ENCODE results near the gene SOAT2. TPM values are rescaled to one million over a fixed set of nuclear protein-coding genes. Genes with fewer than 3 reads are reported as not detected.

SOAT2 gene
- polyA plus RNA-seq, 2 of the 4 experiments (the other 2 are of a cell fraction): 0.09 to 0.14 TPM

Small RNA genes within 50 kb of the gene (small RNA-seq; reads per million reads assigned to genes)
- 0 reads per million in 6 experiments for gene HIGD1AP1
- gene MIR6757: 0 reads per million in 6 experiments
- 0 reads per million in 6 experiments for gene RNU6-333P

Other genes with a start within 250 kb of the SOAT2 start
- 1,385 and 2,250 TPM in 2 replicates for gene KRT8, start 198.4 kb upstream of the SOAT2 start, polyA plus RNA-seq (2011; rRNA removed)
- gene KRT8, start 198.4 kb upstream of the SOAT2 start, polyA plus RNA-seq (2017; fragmentation: RNase III; extraction: RNeasy Plus Mini Kit Qiagen cat#74134 plus additional on column Dnase treatment): 3,173 to 3,781 TPM (median 3,633 TPM) in 3 replicates
- 2,476 and 2,635 TPM in 2 replicates for gene KRT18, start 154.4 kb upstream of the SOAT2 start, polyA plus RNA-seq (2011; rRNA removed)
- gene KRT18, start 154.4 kb upstream of the SOAT2 start, polyA plus RNA-seq (2017; fragmentation: RNase III; extraction: RNeasy Plus Mini Kit Qiagen cat#74134 plus additional on column Dnase treatment): 2,534 to 2,941 TPM (median 2,752 TPM) in 3 replicates
- gene EIF4B, start 97.0 kb upstream of the SOAT2 start, polyA plus RNA-seq (2011; rRNA removed): 577 and 650 TPM in 2 replicates
- gene EIF4B, start 97.0 kb upstream of the SOAT2 start, polyA plus RNA-seq (2017; fragmentation: RNase III; extraction: RNeasy Plus Mini Kit Qiagen cat#74134 plus additional on column Dnase treatment): 363 to 377 TPM (median 375 TPM) in 3 replicates
- 11.5 and 12.4 TPM in 2 replicates for gene TNS2, start 53.4 kb upstream of the SOAT2 start, polyA plus RNA-seq (2011; rRNA removed)
- gene TNS2, start 53.4 kb upstream of the SOAT2 start, polyA plus RNA-seq (2017; fragmentation: RNase III; extraction: RNeasy Plus Mini Kit Qiagen cat#74134 plus additional on column Dnase treatment): 13.5 to 15.8 TPM (median 15.3 TPM) in 3 replicates
- 26.8 and 28.1 TPM in 2 replicates for gene SPRYD3, start 24.1 kb upstream of the SOAT2 start, polyA plus RNA-seq (2011; rRNA removed)
- 16.1 to 18.6 TPM (median 17.3 TPM) in 3 replicates for gene SPRYD3, start 24.1 kb upstream of the SOAT2 start, polyA plus RNA-seq (2017; fragmentation: RNase III; extraction: RNeasy Plus Mini Kit Qiagen cat#74134 plus additional on column Dnase treatment)
- gene IGFBP6, start 5.8 kb upstream of the SOAT2 start, polyA plus RNA-seq (2011; rRNA removed): 49.1 and 64.5 TPM in 2 replicates
- gene IGFBP6, start 5.8 kb upstream of the SOAT2 start, polyA plus RNA-seq (2017; fragmentation: RNase III; extraction: RNeasy Plus Mini Kit Qiagen cat#74134 plus additional on column Dnase treatment): 128 to 155 TPM (median 128 TPM) in 3 replicates
- gene ZNF740, start 77.2 kb downstream of the SOAT2 start, polyA plus RNA-seq (2011; rRNA removed): 28.8 and 32.9 TPM in 2 replicates
- 12.1 to 15.6 TPM (median 15.1 TPM) in 3 replicates for gene ZNF740, start 77.2 kb downstream of the SOAT2 start, polyA plus RNA-seq (2017; fragmentation: RNase III; extraction: RNeasy Plus Mini Kit Qiagen cat#74134 plus additional on column Dnase treatment)
- 16.5 and 19.2 TPM in 2 replicates for gene CSAD, start 77.4 kb downstream of the SOAT2 start, polyA plus RNA-seq (2011; rRNA removed)
- gene CSAD, start 77.4 kb downstream of the SOAT2 start, polyA plus RNA-seq (2017; fragmentation: RNase III; extraction: RNeasy Plus Mini Kit Qiagen cat#74134 plus additional on column Dnase treatment): 14.0 to 16.4 TPM (median 14.5 TPM) in 3 replicates
- 0.56 and 0.71 TPM in 2 replicates for gene ITGB7, start 103.8 kb downstream of the SOAT2 start, polyA plus RNA-seq (2011; rRNA removed)
- gene ITGB7, start 103.8 kb downstream of the SOAT2 start, polyA plus RNA-seq (2017; fragmentation: RNase III; extraction: RNeasy Plus Mini Kit Qiagen cat#74134 plus additional on column Dnase treatment): 0.54 to 0.66 TPM (median 0.64 TPM) in 3 replicates
- 15.6 and 19.0 TPM in 2 replicates for gene RARG, start 128.7 kb downstream of the SOAT2 start, polyA plus RNA-seq (2011; rRNA removed)
- 16.4 to 17.7 TPM (median 17.2 TPM) in 3 replicates for gene RARG, start 128.7 kb downstream of the SOAT2 start, polyA plus RNA-seq (2017; fragmentation: RNase III; extraction: RNeasy Plus Mini Kit Qiagen cat#74134 plus additional on column Dnase treatment)
- gene ESPL1, start 164.8 kb downstream of the SOAT2 start, polyA plus RNA-seq (2011; rRNA removed): 10.0 and 11.8 TPM in 2 replicates
- 15.2 to 16.5 TPM (median 15.5 TPM) in 3 replicates for gene ESPL1, start 164.8 kb downstream of the SOAT2 start, polyA plus RNA-seq (2017; fragmentation: RNase III; extraction: RNeasy Plus Mini Kit Qiagen cat#74134 plus additional on column Dnase treatment)
- gene PFDN5, start 192.1 kb downstream of the SOAT2 start, polyA plus RNA-seq (2011; rRNA removed): 729 and 848 TPM in 2 replicates
- 685 to 736 TPM (median 704 TPM) in 3 replicates for gene PFDN5, start 192.1 kb downstream of the SOAT2 start, polyA plus RNA-seq (2017; fragmentation: RNase III; extraction: RNeasy Plus Mini Kit Qiagen cat#74134 plus additional on column Dnase treatment)
- 75.2 and 80.9 TPM in 2 replicates for gene MYG1, start 196.2 kb downstream of the SOAT2 start, polyA plus RNA-seq (2011; rRNA removed)
- 55.9 to 60.9 TPM (median 58.9 TPM) in 3 replicates for gene MYG1, start 196.2 kb downstream of the SOAT2 start, polyA plus RNA-seq (2017; fragmentation: RNase III; extraction: RNeasy Plus Mini Kit Qiagen cat#74134 plus additional on column Dnase treatment)
- gene AAAS, start 218.1 kb downstream of the SOAT2 start, polyA plus RNA-seq (2011; rRNA removed): 82.6 and 104 TPM in 2 replicates
- 61.5 to 64.9 TPM (median 64.1 TPM) in 3 replicates for gene AAAS, start 218.1 kb downstream of the SOAT2 start, polyA plus RNA-seq (2017; fragmentation: RNase III; extraction: RNeasy Plus Mini Kit Qiagen cat#74134 plus additional on column Dnase treatment)
- gene SP7, start 232.9 kb downstream of the SOAT2 start, polyA plus RNA-seq (2011; rRNA removed): 0.05 TPM in 1 of 2 replicates, not detected in the other
- gene SP7, start 232.9 kb downstream of the SOAT2 start, polyA plus RNA-seq (2017; fragmentation: RNase III; extraction: RNeasy Plus Mini Kit Qiagen cat#74134 plus additional on column Dnase treatment): 0.03 to 0.06 TPM in 2 of 3 replicates, not detected in the other